HG03521 (cell line): ENCODE measurements around the gene NRARP.
A peak's percentile ranks its signal among the peaks of the same experiment; 100 is the strongest.
"Not testable (repeated sequence)": the region's sequence is repeated elsewhere in the genome, so short reads cannot be mapped to it uniquely, and the experiment has no call there.

Experiments used
- ATAC-seq: cut with Tn5 transposase; IDR thresholded peaks from one replicate; pipeline ENCODE4 v1.9.1; 2021; ENCODE audit warnings: mild to moderate bottlenecking, moderate library complexity; ENCODE audit not compliant: unreplicated experiment

NRARP gene

GRCh38 chr9:137302118-137302448 is at the start of gene NRARP:
NRARP (minus strand) TSS chr9:137302271; CDS start chr9:137301928, 343 bp downstream.
- ATAC-seq: peak; percentile 70

GRCh38 chr9:137350696-137351584 is 48.9 kb upstream of the NRARP start:
- no peak for ATAC-seq

- no peak for ATAC-seq
Measured at GRCh38 chr9:137349471-137350033, 47.5 kb upstream of the NRARP start.

- ATAC-seq: no peak
Measured at GRCh38 chr9:137348769-137349470, 46.8 kb upstream of the NRARP start.

- no peak for ATAC-seq
Measured at GRCh38 chr9:137347928-137348327, 45.9 kb upstream of the NRARP start.

- ATAC-seq: no peak
Measured at GRCh38 chr9:137342482-137342881, 40.4 kb upstream of the NRARP start.

GRCh38 chr9:137341227-137341626 is 39.2 kb upstream of the NRARP start:
- ATAC-seq: no peak

- ATAC-seq: not testable (repeated sequence)
Measured at GRCh38 chr9:137339908-137340462, 37.9 kb upstream of the NRARP start.

- ATAC-seq: no peak
Measured at GRCh38 chr9:137339045-137339907, 37.2 kb upstream of the NRARP start.

- ATAC-seq: no peak
Measured at GRCh38 chr9:137336735-137337134, 34.7 kb upstream of the NRARP start.

GRCh38 chr9:137333016-137333671 is 31.1 kb upstream of the NRARP start:
- no peak for ATAC-seq

- no peak for ATAC-seq
Measured at GRCh38 chr9:137331929-137332328, 29.9 kb upstream of the NRARP start.

GRCh38 chr9:137330689-137331088 is 28.6 kb upstream of the NRARP start:
- no peak for ATAC-seq

- not testable (repeated sequence) for ATAC-seq
Measured at GRCh38 chr9:137329590-137329989, 27.5 kb upstream of the NRARP start.

GRCh38 chr9:137327641-137328550 is 25.8 kb upstream of the NRARP start:
- ATAC-seq: not testable (repeated sequence)

- no peak for ATAC-seq
Measured at GRCh38 chr9:137326445-137327065, 24.5 kb upstream of the NRARP start.

GRCh38 chr9:137325799-137326198 is 23.7 kb upstream of the NRARP start:
- no peak for ATAC-seq

- no peak for ATAC-seq
Measured at GRCh38 chr9:137325124-137325523, 23.1 kb upstream of the NRARP start.
